HepG2 (cell line): ENCODE measurements around the gene TDG. TPM values are rescaled to one million over a fixed set of nuclear protein-coding genes. Genes with fewer than 3 reads are reported as not detected.

Experiments used
- ATAC-seq: fragments of 200-7000 bp; cut with Tn5 transposase; 3 replicates; pipeline ENCODE4 v1.9.1; 2020; ENCODE audit warnings: mild to moderate bottlenecking, moderate library complexity
- Bru-seq: library from RNA; stranded (reverse); fragments of 400-500 nt; gene quantifications from one replicate; lab custom pipeline; 2021; lab: Mats Ljungman, UMichigan
- BruChase-seq, 2 experiments: library from RNA; stranded (reverse); fragments of 400-500 nt; gene quantifications; one replicate each; lab custom pipeline; 2021; lab: Mats Ljungman, UMichigan
- BruUV-seq: library from RNA; stranded (reverse); fragments of 400-500 nt; replicated peaks from 2 replicates; lab custom pipeline; 2021; lab: Mats Ljungman, UMichigan
- CTCF ChIA-PET: fragments of 300-600 bp; formaldehyde crosslinking; extraction: SDS; loops from one replicate; lab custom pipeline; 2021; ENCODE audit warnings: low total read pairs, inconsistent platforms, low intra/inter-chr PET ratio; lab: Yijun Ruan, JAX
- POLR2A ChIA-PET: fragments of 350-600 bp; sonication (Branson Sonifier 250); formaldehyde crosslinking; loops from one replicate; lab custom pipeline; 2020; ENCODE audit warnings: antibody characterized with exemption, inconsistent platforms; lab: Yijun Ruan, JAX
- DNase-seq: peaks from one replicate; pipeline ENCODE4 v3.0.0-alpha.2; 2015; ENCODE audit warnings: low spot score
- FAIRE-seq: peaks from 3 replicates; lab custom pipeline; 2011; peaks lifted over from hg19 to GRCh38; lab: Jason Lieb, UNC
- H2AFZ ChIP-seq: one replicate; pipeline ENCODE4 v1.6.1; 2011; ENCODE audit warnings: low read length, inconsistent platforms
- H3K27ac ChIP-seq: fragments of 300-600 bp; 3 replicates; pipeline ENCODE4 v1.8.0; 2011; ENCODE audit warnings: mixed run types, mild to moderate bottlenecking, mixed read lengths, low read length, inconsistent platforms; ENCODE audit not compliant: insufficient read depth; ENCODE audit errors: extremely low read length
- H3K27me3 ChIP-seq, 2 experiments: fragments of 200-600 bp in 1 of 2; 2 replicates in 1 of 2; 3 replicates in 1 of 2; pipeline versions ENCODE4 v1.6.0 to v1.8.0; 2011; ENCODE audit warnings: low read length in 2 of 2, mild to moderate bottlenecking in 2 of 2, moderate library complexity in 2 of 2, inconsistent platforms in 1 of 2; ENCODE audit not compliant: insufficient read depth in 2 of 2, control insufficient read depth in 1 of 2
- H3K36me3 ChIP-seq, 2 experiments: fragments of 200-600 bp in 1 of 2; replicated peaks in 1 of 2; 2 replicates in 1 of 2; 3 replicates in 1 of 2; pipeline versions ENCODE4 v1.5.1 to v1.8.0; 2011; ENCODE audit warnings: low read length in 2 of 2, inconsistent platforms in 1 of 2; ENCODE audit not compliant: insufficient read depth in 2 of 2, control insufficient read depth in 1 of 2
- H3K4me1 ChIP-seq: 2 replicates; pipeline ENCODE4 v1.5.1; 2012; ENCODE audit warnings: low read length, inconsistent platforms; ENCODE audit not compliant: insufficient read depth
- H3K4me2 ChIP-seq: 2 replicates; pipeline ENCODE4 v1.6.0; 2011; ENCODE audit warnings: low read depth, low read length, inconsistent platforms
- H3K4me3 ChIP-seq, 3 experiments: fragments of 200-600 bp in 1 of 3; sonication (generic), shearing (Covaris generic) in 1 of 3; replicated peaks in 1 of 3; 2 replicates each; pipeline ENCODE4 v1.5.1; 2011 to 2016; ENCODE audit warnings: low read length in 3 of 3, inconsistent platforms in 2 of 3, low read depth in 2 of 3, mild to moderate bottlenecking in 2 of 3, control low read depth in 1 of 3, mixed read lengths in 1 of 3; ENCODE audit not compliant: insufficient read depth in 1 of 3
- H3K79me2 ChIP-seq: one replicate; pipeline ENCODE4 v1.6.1; 2011; ENCODE audit warnings: low read length, inconsistent platforms; ENCODE audit not compliant: insufficient read depth
- H3K9ac ChIP-seq: 2 replicates; pipeline ENCODE4 v1.6.0; 2011; ENCODE audit warnings: mild to moderate bottlenecking, low read depth, low read length, inconsistent platforms; ENCODE audit not compliant: insufficient read depth
- H3K9me3 ChIP-seq: 2 replicates; pipeline ENCODE4 v1.5.1; 2012; ENCODE audit warnings: mild to moderate bottlenecking, low read length
- H4K20me1 ChIP-seq: 2 replicates; pipeline ENCODE4 v1.6.0; 2011; ENCODE audit warnings: inconsistent platforms, mild to moderate bottlenecking, low read length, moderate library complexity; ENCODE audit not compliant: insufficient read depth
- CCAR2 ChIP-seq: fragments of 200-400 bp; formaldehyde crosslinking; optimal IDR thresholded peaks from 2 replicates; pipeline ENCODE3; 2018; ENCODE audit warnings: low read depth, mild to moderate bottlenecking, low read length, moderate library complexity
- DNMT3B ChIP-seq: conservative IDR thresholded peaks from 2 replicates; pipeline ENCODE4 v1.6.1; 2016; ENCODE audit warnings: missing biosample characterization, control low read depth
- MIER2 ChIP-seq: IDR thresholded peaks from 2 replicates; pipeline ENCODE4 v1.6.1; 2016; ENCODE audit warnings: missing biosample characterization, missing genetic modification reagents
- RAD51 ChIP-seq: fragments of 450-650 bp; IDR thresholded peaks from 2 replicates; pipeline ENCODE4 v1.6.1; 2016; ENCODE audit warnings: borderline replicate concordance
- ZMYM2 ChIP-seq: sonication (generic); formaldehyde crosslinking; IDR thresholded peaks from 2 replicates; pipeline ENCODE4 v1.8.0; 2022; ENCODE audit warnings: mild to moderate bottlenecking, missing genetic modification reagents
- WGBS: methylation state at CpG from one replicate; pipeline ENCODE4 v1.1.6; 2017; ENCODE audit warnings: low lambda C conversion rate; 5-methylcytosine and 5-hydroxymethylcytosine counted together
- in situ Hi-C: cut with HindIII; loops from 2 replicates; pipeline ENCODE4 v1.10.0; 2017; ENCODE audit warnings: low pct_unique_long_range_greater_than_20kb; ENCODE audit not compliant: extremely low pct_ligation_motif_present
- intact Hi-C: fragments of 100-400 bp; cut with micrococcal nuclease; formaldehyde crosslinking; loops from one replicate; pipeline ENCODE4 v1.10.0; 2022; ENCODE audit not compliant: unreplicated experiment
- long read RNA-seq, 2 experiments: library from RNA in 1 of 2; library from polyadenylated mRNA in 1 of 2; stranded (forward) in 1 of 2; unstranded in 1 of 2; transcript quantifications; one replicate each; pipeline ENCODE4 v2.0.0, GENCODE V29; 2019 to 2022
- polyA minus RNA-seq, 3 experiments: library from RNA; depleted of rRNA, polyadenylated mRNA; stranded (reverse); fragments of >200 nt; gene quantifications; 2 replicates each; pipeline ENCODE4 v1.2.3, GENCODE V29; 2011; ENCODE audit warnings: low replicate concordance in 1 of 3
- polyA plus RNA-seq, 8 experiments: library from polyadenylated mRNA; depleted of rRNA in 3 of 8; stranded (reverse) in 7 of 8; unstranded in 1 of 8; fragments of >200 nt; fragmentation: Illumina TruSeq in 4 of 8; extraction: Trizol in 4 of 8; gene quantifications; 2 replicates each; pipeline versions ENCODE4 v1.2.1 to v1.2.3, GENCODE V29; 2011 to 2016; ENCODE audit warnings: low read depth in 4 of 8, missing spikeins in 1 of 8, mixed read lengths in 1 of 8; ENCODE audit not compliant: insufficient read depth in 1 of 8
- total RNA-seq, 5 experiments: library from RNA; depleted of rRNA; stranded (reverse); fragments of >200 nt; fragmentation: Illumina TruSeq; extraction: Trizol; gene quantifications; 2 replicates each; pipeline ENCODE4 v1.2.3, GENCODE V29; 2016; ENCODE audit warnings: low read depth in 1 of 5
- TF ChIP-seq, protein P1 (sequence below): sonication (generic); formaldehyde crosslinking; IDR thresholded peaks from 2 replicates; pipeline ENCODE4 v1.5.0; 2020; ENCODE audit warnings: mild to moderate bottlenecking, missing genetic modification reagents
- TF ChIP-seq, protein P2 (sequence below): sonication (generic); formaldehyde crosslinking; IDR thresholded peaks from 2 replicates; pipeline ENCODE4 v1.5.0; 2020; ENCODE audit warnings: missing genetic modification reagents

The TDG gene
- total RNA-seq (2016; rRNA removed; fragmentation: Illumina TruSeq; extraction: Trizol) (19.5 and 24.0 TPM in 2 replicates), polyA plus RNA-seq (2011; rRNA removed) (12.7 and 14.2 TPM in 2 replicates), polyA minus RNA-seq (2011; rRNA and poly(A)+ RNA removed; ENCODE audit: low replicate concordance) (4.8 and 13.4 TPM in 2 replicates), Bru-seq, nascent RNA (percentile 90 among the genes with signal in this experiment), BruChase-seq, experiment 1, labeled RNA remaining after a 6-hour chase (percentile 89 among the genes with signal in this experiment), BruChase-seq, experiment 2, labeled RNA remaining after a 2-hour chase (percentile 91 among the genes with signal in this experiment)
- total RNA-seq (2016; cell fraction: cytosol; rRNA removed; fragmentation: Illumina TruSeq; extraction: Trizol; ENCODE audit: low read depth): 11.8 and 12.8 TPM in 2 replicates
- 20.9 and 24.6 TPM in 2 replicates for total RNA-seq (2016; cell fraction: insoluble cytoplasmic fraction; rRNA removed; fragmentation: Illumina TruSeq; extraction: Trizol)
- 7.4 TPM in 2 replicates for total RNA-seq (2016; cell fraction: membrane; rRNA removed; fragmentation: Illumina TruSeq; extraction: Trizol)
- 25.3 and 26.6 TPM in 2 replicates for total RNA-seq (2016; cell fraction: nucleus; rRNA removed; fragmentation: Illumina TruSeq; extraction: Trizol)
- 4.6 and 6.2 TPM in 2 replicates for polyA plus RNA-seq (2011; cell fraction: cytosol; rRNA removed)
- 15.3 and 21.4 TPM in 2 replicates for polyA plus RNA-seq (2011; cell fraction: nucleus; rRNA removed)
- polyA plus RNA-seq (2012): 14.2 and 14.6 TPM in 2 replicates
- 0.63 and 0.67 TPM in 2 replicates for polyA plus RNA-seq (2016; cell fraction: cytosol; fragmentation: Illumina TruSeq; extraction: Trizol; ENCODE audit: low read depth)
- polyA plus RNA-seq (2016; cell fraction: insoluble cytoplasmic fraction; fragmentation: Illumina TruSeq; extraction: Trizol; ENCODE audit: low read depth): 22.2 and 22.3 TPM in 2 replicates
- 2.8 and 3.2 TPM in 2 replicates for polyA plus RNA-seq (2016; cell fraction: membrane; fragmentation: Illumina TruSeq; extraction: Trizol; ENCODE audit: low read depth)
- 35.4 and 37.9 TPM in 2 replicates for polyA plus RNA-seq (2016; cell fraction: nucleus; fragmentation: Illumina TruSeq; extraction: Trizol; ENCODE audit: insufficient read depth, low read depth)
- polyA minus RNA-seq (2011; cell fraction: cytosol; rRNA and poly(A)+ RNA removed): 7.5 and 7.9 TPM in 2 replicates
- polyA minus RNA-seq (2011; cell fraction: nucleus; rRNA and poly(A)+ RNA removed): 37.8 and 39.1 TPM in 2 replicates
- long read RNA-seq, experiment 1, transcript TDG-208 (3 exons, 1,139 nt): major isoform, 13 of 21 reads
- long read RNA-seq, experiment 1, partial matches to known transcripts: 3 of 21 reads
- long read RNA-seq, experiment 1, other reads (novel, unspliced or antisense): 3 of 21 reads
- long read RNA-seq, experiment 2, partial matches to known transcripts: 3 of 21 reads
- long read RNA-seq, experiment 2, other reads (novel, unspliced or antisense): 15 of 21 reads

- no peaks in the 10 kb centered on the region for H3K9me3 ChIP-seq
- no peak; the same call in 1 of the 2 replicates for TF ChIP-seq DNMT3B (CRISPR knock-in tag)
- 0 out of 2 replicates have a peak, but pooled peaks have one; percentile 21 for TF ChIP-seq MIER2
- TF ChIP-seq ZMYM2 (CRISPR knock-in tag): 0 out of 2 replicates have a peak, but pooled peaks have one; percentile 31
- TF ChIP-seq, protein P1, sequence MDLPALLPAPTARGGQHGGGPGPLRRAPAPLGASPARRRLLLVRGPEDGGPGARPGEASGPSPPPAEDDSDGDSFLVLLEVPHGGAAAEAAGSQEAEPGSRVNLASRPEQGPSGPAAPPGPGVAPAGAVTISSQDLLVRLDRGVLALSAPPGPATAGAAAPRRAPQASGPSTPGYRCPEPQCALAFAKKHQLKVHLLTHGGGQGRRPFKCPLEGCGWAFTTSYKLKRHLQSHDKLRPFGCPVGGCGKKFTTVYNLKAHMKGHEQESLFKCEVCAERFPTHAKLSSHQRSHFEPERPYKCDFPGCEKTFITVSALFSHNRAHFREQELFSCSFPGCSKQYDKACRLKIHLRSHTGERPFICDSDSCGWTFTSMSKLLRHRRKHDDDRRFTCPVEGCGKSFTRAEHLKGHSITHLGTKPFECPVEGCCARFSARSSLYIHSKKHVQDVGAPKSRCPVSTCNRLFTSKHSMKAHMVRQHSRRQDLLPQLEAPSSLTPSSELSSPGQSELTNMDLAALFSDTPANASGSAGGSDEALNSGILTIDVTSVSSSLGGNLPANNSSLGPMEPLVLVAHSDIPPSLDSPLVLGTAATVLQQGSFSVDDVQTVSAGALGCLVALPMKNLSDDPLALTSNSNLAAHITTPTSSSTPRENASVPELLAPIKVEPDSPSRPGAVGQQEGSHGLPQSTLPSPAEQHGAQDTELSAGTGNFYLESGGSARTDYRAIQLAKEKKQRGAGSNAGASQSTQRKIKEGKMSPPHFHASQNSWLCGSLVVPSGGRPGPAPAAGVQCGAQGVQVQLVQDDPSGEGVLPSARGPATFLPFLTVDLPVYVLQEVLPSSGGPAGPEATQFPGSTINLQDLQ (CRISPR knock-in tag): no peak
- peak; percentile 97 for TF ChIP-seq RAD51
- TF ChIP-seq, protein P2, sequence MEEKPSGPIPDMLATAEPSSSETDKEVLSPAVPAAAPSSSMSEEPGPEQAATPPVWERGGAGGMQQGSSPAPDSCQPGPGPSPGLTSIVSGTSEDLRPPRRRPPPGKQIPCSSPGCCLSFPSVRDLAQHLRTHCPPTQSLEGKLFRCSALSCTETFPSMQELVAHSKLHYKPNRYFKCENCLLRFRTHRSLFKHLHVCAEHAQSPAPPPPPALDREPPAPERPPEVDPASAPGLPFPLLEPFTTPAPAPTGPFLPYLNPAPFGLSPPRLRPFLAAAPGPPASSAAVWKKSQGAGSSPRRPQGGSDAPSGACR: no peak
- no peak for TF ChIP-seq CCAR2
These were observed at the start of gene TDG for GRCh38 chr12:103965590-103966504. TDG (plus strand) TSS chr12:103965872; CDS start chr12:103966038, 166 bp downstream.

More at GRCh38 chr12:103965590-103966504, at the start of gene TDG:
- ChIA-PET POLR2A (interaction anchor here (0.8 to 3.6 kb wide), 13 partner anchors 8 to 320 kb away, joined by 3 to 118 read pairs (median 8); partner anchors contain the start of genes HCFC2, HSP90B1, NFYB and NT5DC3), CTCF (no interaction called here)
- peak within 1 kb of the TSS; percentile 86 for H3K4me2 ChIP-seq
- peaks cover 68% of the 10 kb centered on the region for H3K79me2 ChIP-seq
- in situ Hi-C loops: no loop called here
- H3K27ac ChIP-seq: peak within 1 kb of the TSS; percentile 86
- peaks cover 0 to 12% of the 10 kb centered on the region in 2 experiments; a peak in 1 of 5 replicates for H3K36me3 ChIP-seq
- DNase-seq: peak; percentile 98
- peak within 1 kb of the TSS; percentile 68 to 98 (median 82) for H3K4me3 ChIP-seq
- H2AFZ ChIP-seq: peak within 1 kb of the TSS; percentile 71
- TSS peak; percentile 66 for BruUV-seq
- FAIRE-seq: peak; percentile 84
- H3K27me3 ChIP-seq: no peaks in the 10 kb centered on the region; a peak in 1 of 5 replicates
- peak within 1 kb of the TSS; percentile 91 for H3K9ac ChIP-seq
- H3K4me1 ChIP-seq: peaks cover 62% of the 10 kb centered on the region
- peak; percentile 99 for ATAC-seq
- no peaks in the 10 kb centered on the region for H4K20me1 ChIP-seq
- under 1% methylated on average over 20 of the region's 64 CpGs for WGBS
- intact Hi-C loops: loop anchor here (1.0 to 10.0 kb wide), 3 partner anchors 9 to 169 kb away; partner anchors contain the start of genes HSP90B1 and NFYB
